GM19395 (cell line): Measurements from ENCODE around the gene DLL1.

ENCODE experiments used
- ATAC-seq: cut with Tn5 transposase; IDR thresholded peaks from one replicate; pipeline ENCODE4 v1.9.1; 2021; ENCODE audit warnings: mild to moderate bottlenecking, moderate library complexity; ENCODE audit not compliant: unreplicated experiment

Gene DLL1

DNA sequence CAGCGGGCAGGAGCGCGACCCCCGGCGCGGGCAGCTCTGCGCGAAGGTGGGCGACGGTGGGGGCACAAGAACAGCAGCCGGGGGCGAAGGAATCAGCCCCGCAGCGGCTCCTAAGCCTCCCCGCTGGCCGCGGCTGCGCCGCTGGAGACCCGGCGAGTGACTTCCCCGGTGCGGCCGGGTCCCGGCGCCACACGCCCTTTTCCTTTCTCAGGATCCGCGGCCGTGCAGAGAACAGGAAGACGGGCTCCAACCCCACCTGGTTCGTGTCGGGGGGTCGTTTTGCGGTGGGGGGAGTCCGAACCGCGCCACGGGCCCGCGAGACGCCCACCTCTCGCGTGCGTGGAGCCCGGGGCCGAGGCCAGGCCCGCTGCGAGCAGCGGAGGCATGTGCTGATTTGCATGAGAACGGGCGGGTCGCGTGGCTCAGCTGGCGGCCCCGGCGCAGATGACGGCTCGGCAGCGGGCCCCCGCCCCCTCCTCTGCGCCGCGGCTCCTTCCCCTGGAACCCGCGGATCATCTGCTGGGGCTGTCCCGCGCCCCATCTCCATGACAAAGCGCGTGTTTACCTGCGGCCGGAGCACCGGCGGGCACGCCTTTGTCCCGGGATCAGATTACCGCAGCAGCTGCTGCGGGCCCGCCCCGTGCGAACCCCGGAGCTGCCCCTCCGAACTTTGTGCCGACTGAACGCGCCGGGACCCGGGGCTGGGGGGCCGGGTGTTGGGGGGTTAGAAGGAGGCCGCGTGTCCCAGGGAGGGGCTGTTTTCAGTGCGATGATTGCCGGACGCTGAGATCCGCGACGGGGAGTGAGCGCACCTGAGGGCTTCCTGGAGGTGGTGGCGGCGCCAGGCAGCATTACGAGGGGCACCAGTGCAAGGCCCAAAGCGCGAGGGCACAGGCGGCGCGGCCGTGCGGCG is 4.9 kb upstream of the DLL1 start:
- ATAC-seq, result peak; percentile 55

DNA sequence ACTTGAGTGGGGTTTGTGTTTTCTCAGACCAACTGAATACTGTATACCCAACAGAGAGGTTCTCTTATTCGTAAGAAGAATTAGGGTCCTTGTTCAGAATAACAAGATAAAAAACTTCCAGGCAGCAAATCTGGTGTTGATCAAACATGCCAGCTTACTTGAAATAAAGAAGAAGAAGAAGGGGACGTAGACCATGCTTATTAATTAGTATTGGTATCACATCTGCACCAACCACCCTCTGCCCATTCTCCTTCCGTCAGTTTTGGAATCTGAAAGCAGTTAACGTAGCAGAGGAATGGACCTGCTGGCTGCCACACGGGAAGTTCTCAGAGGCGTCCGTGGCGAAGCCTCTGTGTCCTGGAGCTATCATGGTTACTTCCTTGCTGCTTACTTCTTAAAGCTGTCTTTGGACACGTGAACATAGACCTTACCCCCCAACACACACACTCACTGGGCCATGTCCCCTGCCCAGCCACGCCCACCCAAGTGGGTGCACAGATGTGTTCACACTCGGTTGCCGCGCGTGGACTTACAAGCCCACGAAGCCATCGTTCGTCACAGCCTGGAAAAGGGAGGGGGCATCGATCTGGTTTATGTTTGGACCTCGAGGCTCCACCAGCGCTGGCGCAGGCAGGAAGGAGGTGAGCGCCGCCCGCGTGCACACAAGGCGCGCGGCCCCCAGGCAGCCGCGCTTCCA is 4.1 kb upstream of the DLL1 start:
- no peak for ATAC-seq

DNA sequence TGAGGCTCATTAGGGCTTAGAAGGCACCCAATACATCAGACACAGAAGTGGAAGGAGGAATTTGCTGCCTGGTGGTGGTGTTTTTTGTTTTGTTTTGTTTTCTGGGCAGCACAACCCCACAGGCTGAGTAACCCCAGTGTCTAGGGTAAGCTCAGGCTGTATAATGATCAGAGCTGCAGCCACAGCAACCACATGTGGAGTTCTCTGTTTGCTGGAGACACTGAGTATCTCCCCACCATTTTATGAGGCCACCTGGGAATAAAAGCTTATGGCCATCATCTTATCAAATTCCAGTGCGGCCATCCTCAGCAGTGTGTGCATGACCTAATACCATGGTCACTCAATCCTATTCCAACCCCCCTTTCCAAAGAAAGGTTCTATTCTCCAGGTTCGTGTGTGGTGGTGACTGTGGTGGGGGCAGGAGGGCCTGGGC is 3.4 kb upstream of the DLL1 start:
- no peak for ATAC-seq

DNA sequence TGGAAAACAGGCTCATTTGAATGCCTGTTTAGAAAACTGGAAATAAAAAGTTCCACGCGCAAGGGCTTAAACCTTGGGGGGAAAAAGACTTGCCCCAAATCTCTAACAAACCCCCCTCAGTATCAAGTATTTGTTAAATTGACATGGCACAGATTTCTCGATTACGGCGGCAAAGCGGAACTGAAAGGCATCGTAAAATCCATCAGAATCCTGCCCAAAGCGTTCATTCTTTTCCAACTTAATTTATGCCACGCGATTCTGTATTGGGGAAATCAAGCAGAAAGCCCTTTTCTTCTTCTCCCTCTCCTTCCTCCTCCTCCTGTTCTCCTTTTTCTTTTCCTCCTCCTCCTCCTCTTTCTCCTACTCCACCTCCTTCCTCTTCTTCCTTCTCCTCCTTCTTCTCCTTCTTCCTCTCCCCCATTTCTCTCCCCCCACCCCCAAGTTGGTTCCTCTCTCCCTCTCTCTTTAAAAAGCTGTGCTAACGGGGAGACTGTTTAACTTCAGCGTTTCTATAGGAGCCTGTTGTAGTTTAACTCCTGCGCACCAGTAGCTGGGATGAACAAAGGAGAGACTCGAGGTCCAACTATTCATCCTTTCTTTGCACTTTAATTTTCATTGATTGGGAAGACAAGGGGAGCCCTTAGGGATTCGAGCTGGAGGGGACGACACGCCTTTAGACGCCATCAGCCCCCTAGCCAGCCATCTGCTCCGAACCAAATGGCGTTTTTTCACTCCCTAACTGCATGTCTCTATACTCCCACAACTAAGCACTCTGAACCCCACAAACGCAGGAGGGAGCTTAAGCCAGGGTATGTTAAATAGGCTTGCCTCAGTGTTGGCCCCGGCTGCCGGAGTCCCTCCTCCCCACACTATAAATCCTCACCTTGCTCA is 2.7 kb upstream of the DLL1 start:
- ATAC-seq, result no peak

DNA sequence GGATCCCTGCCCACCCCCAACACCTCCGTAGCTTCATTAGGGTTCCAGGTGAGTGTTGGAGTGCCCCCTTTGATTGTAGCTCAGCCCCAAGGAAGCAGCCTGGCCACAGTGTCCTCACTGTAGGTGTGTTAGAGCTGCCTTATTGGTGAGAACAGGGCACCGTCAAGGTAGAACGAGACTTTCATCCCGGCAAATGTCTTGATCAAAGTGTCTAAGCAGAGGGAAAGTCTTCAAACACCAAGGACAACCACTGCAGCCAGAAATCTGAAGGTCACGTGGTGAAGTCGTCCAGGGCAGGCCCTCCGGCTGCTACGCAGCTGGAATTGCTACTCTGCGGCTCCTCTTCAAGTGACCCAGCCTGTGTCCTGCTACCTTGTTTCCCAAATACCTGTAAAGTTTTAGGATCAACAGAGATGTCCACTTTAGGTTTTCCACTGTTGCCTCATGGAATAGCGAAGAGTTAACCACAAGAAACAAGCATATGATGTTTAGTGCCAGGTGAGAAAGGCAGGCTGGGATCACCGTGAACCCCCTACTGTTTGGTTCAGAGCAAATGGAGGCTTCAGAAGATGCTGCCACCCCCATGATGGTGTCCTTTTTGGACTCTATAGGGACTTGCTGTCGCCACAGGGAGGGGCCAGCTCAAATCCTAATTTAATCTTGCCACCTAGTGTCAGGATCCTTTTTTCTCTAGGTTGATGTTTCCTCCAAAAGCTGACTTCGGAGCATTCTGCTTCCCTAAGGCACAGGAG is 1.7 kb upstream of the DLL1 start:
- ATAC-seq, result no peak

DNA sequence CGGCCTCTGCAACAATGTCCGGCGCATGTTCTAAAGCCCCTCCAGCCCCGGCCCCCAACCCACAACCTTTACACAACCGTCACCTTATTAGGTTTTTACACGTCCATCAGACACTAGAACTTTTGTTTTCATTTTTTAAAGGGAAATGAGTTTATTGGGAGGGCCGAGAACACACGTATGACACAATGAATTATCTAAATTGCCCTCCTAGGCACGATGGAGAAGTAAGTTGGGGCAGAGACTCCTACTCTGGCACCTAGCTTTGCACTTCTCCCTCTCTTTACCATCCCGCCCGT is 1.2 kb upstream of the DLL1 start:
- ATAC-seq, result no peak

DNA sequence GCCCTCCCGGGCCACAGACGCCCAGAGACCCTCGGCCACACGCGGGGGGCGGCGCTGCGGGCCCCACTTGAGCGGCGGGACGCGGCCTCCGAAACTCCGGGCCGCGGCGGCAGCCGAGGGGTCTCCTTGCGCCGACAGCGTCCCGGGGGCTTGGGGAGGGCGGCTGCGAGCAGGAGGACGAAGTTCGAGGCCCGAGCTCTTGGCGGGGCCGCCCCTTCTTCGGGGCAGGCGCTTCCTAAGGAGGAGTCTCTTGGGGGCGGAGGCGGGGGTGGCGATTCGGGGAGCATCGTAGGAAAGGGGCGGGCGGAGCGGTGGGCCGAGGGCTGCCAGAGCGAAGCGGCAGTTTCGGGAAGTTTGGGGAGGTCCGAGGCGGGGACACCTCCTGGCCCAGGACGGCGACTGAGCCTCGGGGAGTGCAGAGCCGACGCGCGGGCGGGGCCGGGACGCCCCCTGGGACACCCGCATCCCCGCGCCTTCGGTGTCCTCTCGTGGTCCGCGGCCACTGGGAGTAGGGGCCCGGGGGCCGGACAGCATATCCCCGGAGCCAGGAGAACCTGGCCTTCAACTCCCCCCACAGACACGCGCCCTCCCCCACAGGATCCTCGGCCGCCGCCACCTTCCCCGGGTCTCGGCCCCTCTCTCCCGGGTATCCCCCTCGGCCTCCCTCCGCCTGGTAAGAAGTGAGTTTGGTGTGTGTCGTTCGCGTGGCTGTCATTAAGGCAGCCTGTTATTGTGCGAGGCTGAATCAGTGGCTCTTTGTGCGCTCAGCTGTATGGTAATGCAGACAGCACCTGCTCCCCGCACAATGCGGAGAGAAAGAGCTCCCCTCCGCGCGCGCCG is 613 bp upstream of the DLL1 start:
- no peak for ATAC-seq

DNA sequence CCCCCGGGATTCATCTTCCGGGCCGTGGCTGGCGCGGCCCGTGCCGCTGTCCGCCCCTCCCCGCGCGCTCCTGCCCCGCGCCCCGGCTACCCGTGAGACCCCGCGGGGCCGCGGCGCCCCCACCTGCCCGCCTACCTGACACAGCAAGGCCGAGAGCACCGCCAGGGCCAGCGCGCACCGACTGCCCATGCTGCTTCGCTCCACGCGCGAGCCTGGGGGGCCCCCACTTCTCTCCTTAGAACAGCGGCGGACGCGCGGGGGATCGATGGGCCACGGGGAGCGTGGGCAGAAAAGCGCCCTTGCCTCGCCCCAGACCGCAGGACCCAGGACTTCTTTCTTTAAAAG is 955 bp downstream of the DLL1 start:
- ATAC-seq, result no peak

DNA sequence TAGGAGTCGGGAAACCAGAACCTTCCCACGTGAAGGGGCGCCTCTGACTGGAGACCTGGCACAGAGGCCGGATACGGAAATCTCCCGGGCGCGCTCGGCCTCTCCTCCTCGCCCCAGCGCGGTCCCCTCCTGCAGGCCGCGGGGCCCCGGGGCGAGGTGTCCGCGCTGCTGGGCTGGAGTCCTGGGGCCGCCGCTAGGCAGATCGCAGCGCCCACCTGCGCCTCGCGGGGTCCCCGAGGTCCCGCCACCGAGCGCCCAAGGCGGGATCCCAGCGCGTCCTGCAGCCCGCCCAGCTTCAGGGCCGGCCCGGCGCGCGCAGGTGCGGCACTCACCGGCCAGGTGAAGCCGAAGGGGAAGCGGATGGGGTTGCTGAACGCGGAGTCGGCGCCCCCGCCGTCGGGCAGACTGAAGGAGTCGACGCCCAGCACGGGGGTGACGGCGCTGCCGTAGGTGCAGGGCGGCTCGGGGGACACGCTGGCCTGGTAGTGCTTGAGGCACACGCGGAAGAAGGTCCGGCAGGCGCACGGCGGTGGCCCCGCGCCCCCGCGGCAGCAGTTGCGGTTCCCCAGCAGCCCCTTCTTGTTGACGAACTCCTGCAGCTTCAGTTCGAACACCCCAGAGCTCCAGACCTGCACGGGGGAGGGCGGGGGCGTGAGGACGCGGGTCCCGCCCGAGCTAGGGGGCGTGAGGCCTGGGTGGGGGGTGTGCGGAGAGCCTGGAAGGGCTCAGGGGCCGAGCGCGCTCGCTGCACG is 1.5 kb downstream of the DLL1 start:
- no peak for ATAC-seq

DNA sequence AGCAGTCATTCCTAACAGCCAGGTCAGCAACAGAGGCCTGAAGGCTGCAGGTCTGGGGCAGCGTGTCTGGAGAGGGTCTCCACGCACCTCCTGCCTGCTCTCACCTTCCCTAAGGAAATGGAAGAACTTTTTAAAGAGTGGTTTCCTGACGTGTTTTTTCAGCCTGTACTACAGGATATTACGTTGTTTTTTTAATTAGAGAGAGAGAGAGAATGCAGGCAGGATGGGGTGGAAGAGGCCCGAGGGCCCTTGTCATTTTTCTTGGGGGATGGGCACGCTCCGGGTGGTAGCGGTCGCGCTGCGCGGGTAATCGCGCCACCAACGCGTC is 2.1 kb downstream of the DLL1 start:
- no peak for ATAC-seq

DNA sequence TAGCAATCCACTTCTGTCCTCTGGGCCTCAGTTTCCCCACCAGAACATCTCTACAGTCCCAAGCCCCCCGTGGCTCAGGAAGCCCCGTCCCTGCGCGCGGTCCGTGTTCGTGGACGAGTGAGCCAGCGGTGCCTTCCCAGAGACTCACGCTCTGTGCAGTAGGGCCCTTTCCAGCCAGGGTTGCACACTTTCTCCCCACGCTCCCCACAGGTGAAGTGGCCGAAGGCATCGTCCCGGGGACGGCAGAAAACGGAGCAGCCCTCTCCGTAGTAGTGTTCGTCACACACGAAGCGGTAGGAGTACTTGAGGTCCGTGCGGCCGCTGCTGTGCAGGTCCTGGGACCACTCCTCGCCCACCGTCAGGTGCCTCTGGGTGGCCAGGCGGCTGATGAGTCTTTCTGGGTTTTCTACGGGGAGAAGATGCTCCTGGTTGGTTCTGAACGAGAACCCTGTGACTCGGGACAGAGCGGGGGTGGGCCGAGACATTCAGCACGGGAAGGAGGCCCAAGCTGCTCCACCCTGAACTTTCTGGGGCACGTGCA is 2.7 kb downstream of the DLL1 start:
- ATAC-seq, result no peak

DNA sequence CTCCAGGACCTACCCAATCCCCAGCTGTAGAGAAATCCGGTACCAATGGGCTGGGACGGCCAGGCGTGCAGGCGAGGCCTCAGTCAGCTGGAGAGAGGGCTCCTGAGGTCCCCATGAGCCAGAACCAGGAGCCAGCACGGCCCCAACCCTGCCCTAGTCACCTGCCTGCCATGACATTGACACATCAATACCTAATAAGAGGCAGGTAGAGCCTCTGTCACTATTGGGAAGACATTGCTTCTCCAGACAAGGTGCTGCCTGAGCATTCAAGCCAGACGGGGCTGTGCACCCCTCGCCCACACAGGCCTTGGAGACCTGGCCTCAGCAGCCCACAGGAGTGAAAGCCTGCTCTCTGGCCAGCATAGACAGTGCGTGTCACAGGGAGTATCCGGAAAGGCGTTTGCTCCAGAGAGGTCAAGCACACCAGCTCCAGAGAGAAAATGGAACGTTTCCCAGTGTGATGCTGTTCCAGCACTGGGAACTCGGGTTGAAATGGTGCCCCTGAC is 3.5 kb downstream of the DLL1 start:
- no peak for ATAC-seq

DNA sequence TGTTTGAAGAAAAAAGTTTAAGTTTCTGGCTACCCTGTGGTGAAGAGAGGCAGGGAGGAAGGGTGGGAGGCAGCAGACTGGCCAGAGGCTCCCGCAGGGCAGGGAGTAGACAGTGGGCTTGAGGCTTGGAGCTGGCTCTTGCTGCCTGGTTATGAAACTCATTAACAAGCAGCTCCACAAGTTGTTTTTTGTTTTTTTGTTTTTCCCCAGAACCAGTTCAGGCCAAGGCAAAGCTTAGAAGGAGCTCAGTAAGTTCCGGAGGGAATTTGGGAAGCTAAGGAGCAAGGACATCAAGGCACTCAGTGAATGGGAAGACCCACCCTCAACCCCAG is 4.0 kb downstream of the DLL1 start:
- no peak for ATAC-seq

DNA sequence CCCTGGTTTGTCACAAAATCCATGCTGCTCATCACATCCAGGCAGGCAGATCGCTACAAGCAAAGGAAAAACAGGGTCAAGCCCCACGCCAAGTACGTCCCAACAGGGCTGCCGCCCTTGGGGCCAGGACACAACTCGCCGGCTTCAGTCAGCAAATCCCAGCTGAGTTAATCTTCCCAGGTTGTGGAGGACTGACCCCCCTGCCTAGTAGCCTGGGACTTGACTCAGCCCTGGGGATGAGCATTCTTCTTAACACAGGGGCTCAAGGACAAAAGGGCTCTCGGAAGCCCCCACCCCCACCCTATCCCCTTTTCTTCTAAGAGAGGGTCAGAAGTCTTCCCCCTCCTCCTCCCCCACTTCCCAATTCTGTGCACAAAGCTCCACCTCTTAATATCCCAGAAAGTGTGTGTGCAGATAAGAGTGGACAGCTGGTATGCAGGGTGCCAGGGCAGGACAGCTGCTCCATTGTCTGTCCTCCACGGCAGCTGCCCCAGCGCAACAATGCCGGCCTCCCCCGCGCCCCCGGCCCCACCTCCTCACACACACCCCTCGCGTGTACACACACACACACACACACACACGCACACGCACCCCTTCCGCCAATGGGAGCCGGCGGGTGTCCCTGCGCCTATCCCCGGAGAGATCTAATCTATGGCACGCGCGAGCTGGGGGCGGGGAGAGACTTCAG is 4.5 kb downstream of the DLL1 start:
- no peak for ATAC-seq

DNA sequence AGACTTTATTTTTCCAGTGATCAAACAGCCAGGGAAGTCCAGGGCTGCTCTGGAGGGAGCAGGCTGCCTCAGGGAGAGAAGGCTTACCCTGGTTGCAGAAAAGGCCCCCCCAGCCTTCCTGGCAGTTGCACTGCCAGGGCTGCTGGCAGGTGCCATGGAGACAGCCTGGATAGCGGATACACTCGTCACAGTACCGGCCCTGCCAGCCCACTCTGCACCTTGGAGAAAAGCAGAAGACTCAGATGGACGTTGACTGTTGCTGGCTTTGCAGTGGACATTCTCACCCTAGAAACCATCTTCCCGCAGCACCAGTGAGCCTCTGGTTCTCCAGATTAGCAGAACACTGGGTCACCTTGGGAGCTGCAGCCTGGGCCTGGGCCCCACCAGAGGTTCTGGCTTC is 5.4 kb downstream of the DLL1 start:
- ATAC-seq, result no peak

DNA sequence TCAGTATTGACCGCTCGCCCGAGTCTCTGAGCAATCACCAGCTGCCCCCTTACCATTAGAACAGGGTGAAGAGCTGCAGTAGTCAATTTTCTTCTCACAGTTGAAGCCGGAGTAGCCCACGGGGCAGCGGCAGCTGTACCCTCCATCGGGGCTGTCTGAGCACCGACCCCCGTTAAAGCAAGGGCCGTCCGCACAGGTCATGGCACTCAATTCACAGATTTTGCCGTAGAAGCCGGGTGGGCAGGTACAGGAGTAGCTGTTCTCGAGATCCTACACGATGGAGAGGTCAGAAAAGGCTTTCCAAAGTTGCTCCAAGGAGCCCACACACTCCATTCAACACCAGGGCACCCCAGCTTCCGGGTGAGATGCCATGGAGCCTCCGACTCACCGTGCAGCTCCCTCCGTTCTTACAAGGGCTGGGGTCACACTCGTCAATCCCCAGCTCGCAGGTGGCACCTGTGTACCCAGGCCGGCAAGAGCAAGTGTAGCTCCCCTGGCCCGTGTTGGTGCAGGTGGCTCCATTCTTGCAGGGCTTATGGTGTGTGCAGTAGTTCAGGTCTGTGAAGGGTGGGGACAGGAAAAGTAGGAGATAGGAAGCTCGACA is 5.9 kb downstream of the DLL1 start:
- ATAC-seq, result no peak

DNA sequence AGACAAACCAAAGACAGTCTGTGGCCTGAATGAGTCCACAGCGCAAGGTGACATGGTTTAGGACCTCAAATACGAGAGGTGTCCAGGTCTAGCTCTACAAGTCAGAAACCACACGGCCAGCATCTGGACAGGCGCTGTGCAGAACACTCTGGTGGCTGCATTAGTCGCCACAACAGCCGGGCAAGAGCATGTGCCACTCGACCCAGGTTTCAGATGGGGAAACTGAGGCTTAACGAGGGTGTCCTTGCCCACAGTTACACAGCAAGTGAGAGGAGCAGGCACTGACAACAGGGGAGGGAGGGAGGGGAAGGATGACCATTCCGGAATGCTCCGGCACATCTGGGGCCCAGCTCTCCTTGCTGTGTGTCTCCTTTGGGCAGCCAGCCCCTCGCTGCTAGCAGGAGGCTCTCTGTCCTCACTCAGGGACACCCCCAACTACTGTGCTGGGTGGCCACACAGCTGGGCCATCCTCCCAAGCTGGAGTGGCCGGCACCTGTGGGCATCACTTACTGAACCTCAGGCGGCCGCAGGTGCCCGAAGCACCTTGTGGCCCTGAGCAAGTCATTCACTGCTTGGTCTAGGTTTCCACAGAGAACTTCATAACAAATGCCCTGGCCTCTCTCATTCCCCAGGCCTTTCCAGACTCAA is 6.6 kb downstream of the DLL1 start:
- no peak for ATAC-seq
